Ascending aorta (tissue), 2 donors: ENCODE measurements around the gene PYGM. TPM values are rescaled to one million over a fixed set of nuclear protein-coding genes. Genes with fewer than 3 reads are reported as not detected.
A peak's percentile ranks its signal among the peaks of the same experiment; 100 is the strongest.

Experiments used
- DNase-seq, 2 donors: peaks; one replicate each; pipeline ENCODE4 v3.0.0-alpha.2; 2019; ENCODE audit warnings: low spot score in 2 of 2
- H3K27ac ChIP-seq, 2 donors: fragments of 200-600 bp; sonication (generic); one replicate each; pipeline ENCODE4 v1.5.1; 2016 to 2017; ENCODE audit warnings: mild to moderate bottlenecking in 1 of 2
- H3K27me3 ChIP-seq: fragments of 200-600 bp; sonication (generic); one replicate; pipeline ENCODE4 v1.5.1; 2017
- H3K36me3 ChIP-seq, 2 donors: fragments of 200-600 bp; sonication (generic); one replicate each; pipeline ENCODE4 v1.5.1; 2016
- H3K4me1 ChIP-seq, 2 donors: fragments of 200-600 bp; sonication (generic); one replicate each; pipeline ENCODE4 v1.5.1; 2016 to 2017; ENCODE audit warnings: mild to moderate bottlenecking in 1 of 2
- H3K4me3 ChIP-seq, 2 donors: fragments of 200-600 bp; sonication (generic); one replicate each; pipeline ENCODE4 v1.5.1; 2016 to 2017; ENCODE audit warnings: mild to moderate bottlenecking in 1 of 2
- H3K9me3 ChIP-seq, 2 donors: fragments of 200-600 bp; sonication (generic); one replicate each; pipeline ENCODE4 v1.5.1; 2016
- CTCF ChIP-seq, 3 experiments: fragments of 200-600 bp in 2 of 3; fragments of 450-650 bp in 1 of 3; sonication (generic) in 2 of 3; IDR thresholded peaks; one replicate each; pipeline ENCODE4 v1.5.1; 2016 to 2019; ENCODE audit warnings: antibody characterized with exemption in 3 of 3, mild to moderate bottlenecking in 1 of 3, moderate library complexity in 1 of 3
- intact Hi-C: fragments of 100-400 bp; cut with DNase I; formaldehyde crosslinking; loops from one replicate; pipeline ENCODE4 v1.15.1; 2023
- total RNA-seq: library from RNA; depleted of rRNA; stranded (reverse); fragments of >200 nt; gene quantifications from one replicate; pipeline ENCODE4 v1.1.0, GENCODE V29; 2016

Gene PYGM
- total RNA-seq, 1 donor from 2014 or later: 13.9 TPM

DNA sequence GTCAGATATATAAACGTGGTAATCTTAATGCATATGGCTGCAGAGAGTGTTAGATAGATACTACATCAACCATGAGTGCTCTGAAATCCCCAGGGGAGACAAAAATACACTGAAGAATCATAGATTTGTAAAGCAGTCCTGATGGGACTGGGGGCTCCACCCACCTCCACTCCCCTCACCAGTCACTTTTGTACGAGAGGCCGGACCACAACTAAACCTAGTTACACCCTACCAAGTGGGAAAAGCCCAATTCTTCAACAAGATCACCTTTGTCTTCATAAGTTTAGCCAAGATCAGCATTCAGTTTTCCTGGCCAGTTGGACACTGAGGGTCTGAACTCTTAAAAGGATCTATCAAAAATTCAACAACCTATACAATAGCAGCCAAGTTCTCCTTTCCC, 17.1 kb upstream of the PYGM start:
- DNase-seq: peak in 1 of 2 donors; percentile 51
- Histone ChIP-seq H3K4me3 (peak overlapping the region; percentile 85 to 95), H3K9me3 (no peaks in the 10 kb centered on the region), H3K4me1 (peaks cover 20 to 49% of the 10 kb centered on the region in 2 donors), H3K27me3 (no peaks in the 10 kb centered on the region), H3K27ac (peak overlapping the region; percentile 57 to 100), H3K36me3 (peaks cover 47 to 53% of the 10 kb centered on the region in 2 donors)
- TF ChIP-seq CTCF (IDR thresholded peaks at IDR 0.05): no peak
- intact Hi-C loops: loop anchor here (2.0 kb wide), 1 partner anchor 16 kb away; no protein-coding TSS in a partner anchor

DNA sequence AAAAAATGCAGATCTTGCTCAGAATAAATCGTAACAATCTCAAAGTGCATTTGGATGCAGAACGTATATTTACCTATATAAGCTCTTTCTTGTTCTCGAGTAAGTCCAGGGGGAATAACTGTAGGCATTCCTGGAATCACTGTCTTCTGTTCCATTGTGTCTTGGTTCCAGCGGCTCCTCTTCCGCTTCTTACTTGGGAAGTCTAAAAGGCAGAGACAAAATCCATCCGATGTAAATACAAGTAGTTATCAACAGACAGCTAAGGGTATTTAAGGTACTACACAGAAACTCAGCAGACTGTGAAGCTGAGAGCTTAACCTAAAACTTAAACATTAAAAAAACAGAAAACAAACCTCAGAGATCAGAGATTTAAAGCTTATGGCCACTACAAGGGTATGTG, 16.7 kb upstream of the PYGM start:
- no peaks in the 10 kb centered on the region for H3K27me3 ChIP-seq
- no peaks in the 10 kb centered on the region for H3K9me3 ChIP-seq
- DNase-seq: no peak
- H3K36me3 ChIP-seq: peaks cover 52 to 57% of the 10 kb centered on the region in 2 donors
- peaks cover 20 to 54% of the 10 kb centered on the region in 2 donors for H3K4me1 ChIP-seq
- no peak for TF ChIP-seq CTCF (IDR thresholded peaks at IDR 0.05)
- peak overlapping the region; percentile 85 to 95 for H3K4me3 ChIP-seq
- intact Hi-C loops: loop anchor here (2.0 kb wide), 1 partner anchor 16 kb away; no protein-coding TSS in a partner anchor
- H3K27ac ChIP-seq: peak overlapping the region in 1 of 2 donors; percentile 100

DNA sequence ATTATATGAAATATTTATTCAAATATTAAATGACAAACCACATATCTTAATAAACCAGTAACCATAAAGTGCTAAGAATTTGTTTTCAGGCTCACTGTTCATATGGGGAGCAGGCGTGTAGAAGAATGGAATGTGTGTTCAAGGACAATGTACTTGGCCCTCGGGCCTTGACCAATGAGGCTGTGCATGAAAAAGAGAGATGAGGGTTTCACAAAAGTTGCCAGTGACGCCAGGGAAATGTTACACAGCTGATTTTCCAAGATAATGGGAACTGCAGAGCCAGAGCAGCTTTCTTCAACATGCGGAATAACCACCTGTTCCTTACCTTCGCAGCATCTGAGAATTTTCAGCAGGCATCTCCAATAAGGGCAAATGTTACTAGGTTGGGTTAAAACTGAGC, 14.4 kb upstream of the PYGM start:
- intact Hi-C loops: no loop called here
- Histone ChIP-seq H3K4me3 (no peak overlapping the region), H3K27ac (no peak overlapping the region), H3K36me3 (peaks cover 75 to 80% of the 10 kb centered on the region in 2 donors), H3K9me3 (no peaks in the 10 kb centered on the region), H3K4me1 (peaks cover 16 to 48% of the 10 kb centered on the region in 2 donors), H3K27me3 (no peaks in the 10 kb centered on the region)
- peak in 1 of 2 donors; percentile 50 for DNase-seq
- no peak for TF ChIP-seq CTCF (IDR thresholded peaks at IDR 0.05)

GRCh38 chr11:64772303-64773018, 12.7 kb upstream of the PYGM start:
- H3K4me1 ChIP-seq: peaks cover 16 to 55% of the 10 kb centered on the region in 2 donors
- no peak for TF ChIP-seq CTCF (IDR thresholded peaks at IDR 0.05)
- no peaks in the 10 kb centered on the region for H3K27me3 ChIP-seq
- peak overlapping the region; percentile 24 to 29 for H3K27ac ChIP-seq
- H3K36me3 ChIP-seq: peaks cover 91 to 97% of the 10 kb centered on the region in 2 donors
- DNase-seq: peak in 1 of 2 donors; percentile 47
- no peaks in the 10 kb centered on the region for H3K9me3 ChIP-seq
- intact Hi-C loops: no loop called here
- H3K4me3 ChIP-seq: no peak overlapping the region

DNA sequence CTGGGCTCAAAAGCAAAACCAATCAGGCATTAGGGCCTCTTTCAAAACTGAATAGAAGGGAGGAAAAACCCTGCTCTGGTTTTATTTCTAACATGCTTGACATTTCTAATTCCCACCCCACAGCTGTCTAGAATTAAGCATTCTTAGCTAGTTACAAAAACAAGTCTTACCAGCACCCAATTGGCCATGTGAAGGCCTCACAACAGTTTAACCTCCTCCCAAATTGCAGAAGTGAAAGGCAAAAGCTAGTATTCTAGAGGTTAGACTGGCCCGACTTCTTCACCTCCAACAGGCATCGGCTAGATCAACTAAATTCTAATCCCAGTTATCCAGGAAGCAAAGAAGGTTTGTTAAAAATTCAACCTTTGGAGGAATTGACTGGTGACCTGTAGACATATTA, 12.1 kb upstream of the PYGM start:
- no peak for TF ChIP-seq CTCF (IDR thresholded peaks at IDR 0.05)
- Histone ChIP-seq H3K27me3 (no peaks in the 10 kb centered on the region), H3K36me3 (peaks cover 97 to 100% of the 10 kb centered on the region in 2 donors), H3K4me1 (peaks cover 11 to 51% of the 10 kb centered on the region in 2 donors), H3K27ac (no peak overlapping the region), H3K9me3 (no peaks in the 10 kb centered on the region), H3K4me3 (no peak overlapping the region)
- intact Hi-C loops: no loop called here
- DNase-seq: no peak
